Measurements from ENCODE around the gene ALOX5.
A peak's percentile ranks its signal among the peaks of the same experiment; 100 is the strongest.
"Not testable (repeated sequence)": the region's sequence is repeated elsewhere in the genome, so short reads cannot be mapped to it uniquely, and the experiment has no call there.

Gene ALOX5

GRCh38 chr10:45404087-45404769, 30.2 kb downstream of the ALOX5 start:
- no peak for DNase-seq (ENCODE audit: low read depth in 2 of 2, low spot score in 1 of 2)

GRCh38 chr10:45404770-45405120, 30.7 kb downstream of the ALOX5 start:
- DNase-seq (ENCODE audit: low read depth in 2 of 2, low spot score in 1 of 2) = no peak

- no peak for DNase-seq (ENCODE audit: low read depth in 2 of 2, low spot score in 1 of 2)
These were observed 33.5 kb downstream of the ALOX5 start for GRCh38 chr10:45407542-45407941.

- no peak for DNase-seq (ENCODE audit: low read depth in 2 of 2, low spot score in 1 of 2)
These were observed 34.7 kb downstream of the ALOX5 start for GRCh38 chr10:45408421-45409319.

GRCh38 chr10:45409347-45409746, 35.3 kb downstream of the ALOX5 start:
- not testable (repeated sequence) for DNase-seq (ENCODE audit: low read depth in 2 of 2, low spot score in 1 of 2)

- DNase-seq (ENCODE audit: low read depth in 2 of 2, low spot score in 1 of 2) = no peak
These were observed 35.8 kb downstream of the ALOX5 start for GRCh38 chr10:45409782-45410181.

- DNase-seq (ENCODE audit: low read depth in 2 of 2, low spot score in 1 of 2) = no peak
These were observed 36.4 kb downstream of the ALOX5 start for GRCh38 chr10:45410489-45410806.

- DNase-seq (ENCODE audit: low read depth in 2 of 2, low spot score in 1 of 2) = no peak
These were observed 37.0 kb downstream of the ALOX5 start for GRCh38 chr10:45410807-45411606.

- no peak for DNase-seq (ENCODE audit: low read depth in 2 of 2, low spot score in 1 of 2)
These were observed 37.6 kb downstream of the ALOX5 start for GRCh38 chr10:45411607-45411940.

- not testable (repeated sequence) for DNase-seq (ENCODE audit: low read depth in 2 of 2, low spot score in 1 of 2)
These were observed 41.0 kb downstream of the ALOX5 start for GRCh38 chr10:45415062-45415461.

GRCh38 chr10:45416603-45417002, 42.6 kb downstream of the ALOX5 start:
- no peak for DNase-seq (ENCODE audit: low read depth in 2 of 2, low spot score in 1 of 2)

GRCh38 chr10:45417746-45418145, 43.7 kb downstream of the ALOX5 start:
- DNase-seq (ENCODE audit: low read depth in 2 of 2, low spot score in 1 of 2) = no peak

GRCh38 chr10:45418417-45418848, 44.4 kb downstream of the ALOX5 start:
- no peak for DNase-seq (ENCODE audit: low read depth in 2 of 2, low spot score in 1 of 2)

GRCh38 chr10:45418849-45419675, 45.0 kb downstream of the ALOX5 start:
- peak; percentile 20 to 35 for DNase-seq (ENCODE audit: low read depth in 2 of 2, low spot score in 1 of 2)

GRCh38 chr10:45419676-45420025, 45.6 kb downstream of the ALOX5 start:
- no peak for DNase-seq (ENCODE audit: low read depth in 2 of 2, low spot score in 1 of 2)

GRCh38 chr10:45420453-45421192, 46.6 kb downstream of the ALOX5 start:
- DNase-seq (ENCODE audit: low read depth in 2 of 2, low spot score in 1 of 2) = peak; percentile 38 to 42

GRCh38 chr10:45421221-45422097, 47.4 kb downstream of the ALOX5 start:
- peak in 1 of 2 donors; percentile 37 for DNase-seq (ENCODE audit: low read depth in 2 of 2, low spot score in 1 of 2)

GRCh38 chr10:45422207-45422865, 48.3 kb downstream of the ALOX5 start:
- DNase-seq (ENCODE audit: low read depth in 2 of 2, low spot score in 1 of 2) = no peak

Measured in stimulated activated CD8-positive, alpha-beta memory T cell treated with anti-CD3 and anti-CD28 coated beads, Interleukin-4, amount 100 ng/mL, for 1 hour (primary cell).